Ascending aorta (tissue), 2 donors: ENCODE data around the gene TRPC6. TPM values are rescaled to one million over a fixed set of nuclear protein-coding genes. Genes with fewer than 3 reads are reported as not detected.

ENCODE experiments used
- DNase-seq, 2 donors: peaks; one replicate each; pipeline ENCODE4 v3.0.0-alpha.2; 2019; ENCODE audit warnings: low spot score in 2 of 2
- H3K27ac ChIP-seq, 2 donors: fragments of 200-600 bp; sonication (generic); one replicate each; pipeline ENCODE4 v1.5.1; 2016 to 2017; ENCODE audit warnings: mild to moderate bottlenecking in 1 of 2
- H3K27me3 ChIP-seq: fragments of 200-600 bp; sonication (generic); one replicate; pipeline ENCODE4 v1.5.1; 2017
- H3K36me3 ChIP-seq, 2 donors: fragments of 200-600 bp; sonication (generic); one replicate each; pipeline ENCODE4 v1.5.1; 2016
- H3K4me1 ChIP-seq, 2 donors: fragments of 200-600 bp; sonication (generic); one replicate each; pipeline ENCODE4 v1.5.1; 2016 to 2017; ENCODE audit warnings: mild to moderate bottlenecking in 1 of 2
- H3K4me3 ChIP-seq, 2 donors: fragments of 200-600 bp; sonication (generic); one replicate each; pipeline ENCODE4 v1.5.1; 2016 to 2017; ENCODE audit warnings: mild to moderate bottlenecking in 1 of 2
- H3K9me3 ChIP-seq, 2 donors: fragments of 200-600 bp; sonication (generic); one replicate each; pipeline ENCODE4 v1.5.1; 2016
- CTCF ChIP-seq, 3 experiments: fragments of 200-600 bp in 2 of 3; fragments of 450-650 bp in 1 of 3; sonication (generic) in 2 of 3; IDR thresholded peaks; one replicate each; pipeline ENCODE4 v1.5.1; 2016 to 2019; ENCODE audit warnings: antibody characterized with exemption in 3 of 3, mild to moderate bottlenecking in 1 of 3, moderate library complexity in 1 of 3
- intact Hi-C: fragments of 100-400 bp; cut with DNase I; formaldehyde crosslinking; loops from one replicate; pipeline ENCODE4 v1.15.1; 2023
- total RNA-seq: library from RNA; depleted of rRNA; stranded (reverse); fragments of >200 nt; gene quantifications from one replicate; pipeline ENCODE4 v1.1.0, GENCODE V29; 2016

TRPC6 gene
- total RNA-seq, 1 donor from 2014 or later, result 4.8 TPM

- Histone ChIP-seq H3K27ac (no peak overlapping the region), H3K27me3 (no peaks in the 10 kb centered on the region), H3K4me3 (no peak overlapping the region), H3K36me3 (no peaks in the 10 kb centered on the region), H3K9me3 (no peaks in the 10 kb centered on the region), H3K4me1 (no peaks in the 10 kb centered on the region)
- no peak for DNase-seq
- intact Hi-C loops, result no loop called here
- TF ChIP-seq CTCF (IDR thresholded peaks at IDR 0.05), result no peak
Measured at GRCh38 chr11:101498891-101499290, 84.9 kb downstream of the TRPC6 start.

- TF ChIP-seq CTCF (IDR thresholded peaks at IDR 0.05), result no peak
- intact Hi-C loops, result no loop called here
- H3K9me3 ChIP-seq, result no peaks in the 10 kb centered on the region
- no peaks in the 10 kb centered on the region for H3K4me1 ChIP-seq
- no peaks in the 10 kb centered on the region for H3K27me3 ChIP-seq
- H3K36me3 ChIP-seq, result no peaks in the 10 kb centered on the region
- no peak overlapping the region for H3K4me3 ChIP-seq
- no peak for DNase-seq
- H3K27ac ChIP-seq, result no peak overlapping the region
Measured at GRCh38 chr11:101497291-101497690, 86.5 kb downstream of the TRPC6 start.

- no peak for DNase-seq
- no peaks in the 10 kb centered on the region for H3K27me3 ChIP-seq
- H3K36me3 ChIP-seq, result no peaks in the 10 kb centered on the region
- no peak overlapping the region for H3K27ac ChIP-seq
- no peak overlapping the region for H3K4me3 ChIP-seq
- no peaks in the 10 kb centered on the region for H3K4me1 ChIP-seq
- intact Hi-C loops, result no loop called here
- TF ChIP-seq CTCF (IDR thresholded peaks at IDR 0.05), result no peak
- H3K9me3 ChIP-seq, result no peaks in the 10 kb centered on the region
Measured at GRCh38 chr11:101487775-101488174, 96.0 kb downstream of the TRPC6 start.

- intact Hi-C loops, result no loop called here
Measured at GRCh38 chr11:101482556-101483124, 101.2 kb downstream of the TRPC6 start.

GRCh38 chr11:101478587-101479369 lies 105.0 kb downstream of the TRPC6 start:
- no peaks in the 10 kb centered on the region for H3K4me1 ChIP-seq
- H3K27ac ChIP-seq, result no peak overlapping the region
- intact Hi-C loops, result no loop called here
- no peaks in the 10 kb centered on the region for H3K9me3 ChIP-seq
- no peaks in the 10 kb centered on the region for H3K27me3 ChIP-seq
- H3K4me3 ChIP-seq, result no peak overlapping the region
- DNase-seq, result no peak
- H3K36me3 ChIP-seq, result no peaks in the 10 kb centered on the region
- TF ChIP-seq CTCF (IDR thresholded peaks at IDR 0.05), result no peak

More at GRCh38 chr11:101482556-101483124, 101.2 kb downstream of the TRPC6 start:
- Histone ChIP-seq H3K9me3 (no peaks in the 10 kb centered on the region), H3K27me3 (no peaks in the 10 kb centered on the region), H3K27ac (no peak overlapping the region), H3K36me3 (no peaks in the 10 kb centered on the region), H3K4me1 (no peaks in the 10 kb centered on the region), H3K4me3 (no peak overlapping the region)
- DNase-seq, result no peak
- TF ChIP-seq CTCF (IDR thresholded peaks at IDR 0.05), result no peak
